Measurements from ENCODE around the gene GNAI1.

- no peak for TF ChIP-seq CTCF (conservative IDR thresholded peaks at IDR 0.05; ENCODE audit: low read depth, low read length)
- TF ChIP-seq EZH2 (IDR thresholded peaks at IDR 0.05; ENCODE audit: borderline replicate concordance, low read depth, low read length, poor library complexity, severe bottlenecking), result no peak
These were observed 9.9 kb upstream of the GNAI1 start for GRCh38 chr7:80124526-80125264.

Measured in A673 (cell line).